Measurements from ENCODE around the gene BRINP3.

DNA sequence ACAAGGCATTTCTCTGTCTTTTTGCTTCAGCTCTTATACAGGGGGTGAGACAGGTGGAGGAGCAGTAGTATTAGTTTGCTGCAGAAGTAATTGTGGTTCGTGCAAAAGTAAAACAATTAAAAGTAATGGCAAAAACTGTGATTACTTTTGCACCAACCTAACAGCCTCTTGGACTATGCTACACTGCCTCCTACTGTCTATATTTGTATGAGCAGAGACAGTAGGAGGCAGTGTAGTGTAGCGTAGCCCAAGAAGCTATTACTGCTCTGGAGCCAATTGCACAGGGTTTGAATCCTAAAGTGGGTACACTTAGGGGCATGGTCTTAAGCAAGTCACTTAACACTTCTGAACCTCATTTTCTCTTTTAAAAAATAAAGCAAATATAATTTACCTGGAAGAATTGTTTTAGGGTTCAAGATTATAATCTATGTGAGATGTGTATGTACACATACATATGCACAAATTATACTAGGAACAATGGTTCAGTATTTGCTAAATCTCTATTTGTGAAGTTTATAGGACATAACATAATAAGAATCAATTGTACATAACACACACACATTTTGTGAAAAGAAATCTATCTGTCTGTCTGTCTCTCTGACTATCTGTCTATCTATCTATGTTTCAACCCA is 103.8 kb downstream of the BRINP3 start:
- no peak for TF ChIP-seq POLR2A (IDR thresholded peaks at IDR 0.05; ENCODE audit: low read depth, low read length)
- TF ChIP-seq POLR2AphosphoS5 (IDR thresholded peaks at IDR 0.05; ENCODE audit: insufficient read depth, low read depth, low read length) = no peak
- TF ChIP-seq, protein P1, sequence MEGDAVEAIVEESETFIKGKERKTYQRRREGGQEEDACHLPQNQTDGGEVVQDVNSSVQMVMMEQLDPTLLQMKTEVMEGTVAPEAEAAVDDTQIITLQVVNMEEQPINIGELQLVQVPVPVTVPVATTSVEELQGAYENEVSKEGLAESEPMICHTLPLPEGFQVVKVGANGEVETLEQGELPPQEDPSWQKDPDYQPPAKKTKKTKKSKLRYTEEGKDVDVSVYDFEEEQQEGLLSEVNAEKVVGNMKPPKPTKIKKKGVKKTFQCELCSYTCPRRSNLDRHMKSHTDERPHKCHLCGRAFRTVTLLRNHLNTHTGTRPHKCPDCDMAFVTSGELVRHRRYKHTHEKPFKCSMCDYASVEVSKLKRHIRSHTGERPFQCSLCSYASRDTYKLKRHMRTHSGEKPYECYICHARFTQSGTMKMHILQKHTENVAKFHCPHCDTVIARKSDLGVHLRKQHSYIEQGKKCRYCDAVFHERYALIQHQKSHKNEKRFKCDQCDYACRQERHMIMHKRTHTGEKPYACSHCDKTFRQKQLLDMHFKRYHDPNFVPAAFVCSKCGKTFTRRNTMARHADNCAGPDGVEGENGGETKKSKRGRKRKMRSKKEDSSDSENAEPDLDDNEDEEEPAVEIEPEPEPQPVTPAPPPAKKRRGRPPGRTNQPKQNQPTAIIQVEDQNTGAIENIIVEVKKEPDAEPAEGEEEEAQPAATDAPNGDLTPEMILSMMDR (IDR thresholded peaks at IDR 0.05; ENCODE audit: extremely low read depth in 1 of 2, insufficient read depth in 1 of 2, low read depth in 1 of 2, low read length in 2 of 2) = peak; percentile 35 to 57
- no peak for TF ChIP-seq JUN (IDR thresholded peaks at IDR 0.05; ENCODE audit: borderline replicate concordance, insufficient read depth, insufficient read length, low read depth)
- TF ChIP-seq, protein P2, sequence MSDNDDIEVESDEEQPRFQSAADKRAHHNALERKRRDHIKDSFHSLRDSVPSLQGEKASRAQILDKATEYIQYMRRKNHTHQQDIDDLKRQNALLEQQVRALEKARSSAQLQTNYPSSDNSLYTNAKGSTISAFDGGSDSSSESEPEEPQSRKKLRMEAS (IDR thresholded peaks at IDR 0.05; ENCODE audit: insufficient read depth, insufficient read length) = no peak
- no peak for TF ChIP-seq EZH2 (IDR thresholded peaks at IDR 0.05; ENCODE audit: borderline replicate concordance, low read depth, low read length, severe bottlenecking)
- no peak for TF ChIP-seq GATA2 (IDR thresholded peaks at IDR 0.05; ENCODE audit: insufficient read depth, insufficient read length, low read depth, low read length)
- TF ChIP-seq MYC (IDR thresholded peaks at IDR 0.05; ENCODE audit: low read depth, low read length) = no peak
- no peak for TF ChIP-seq FOS (IDR thresholded peaks at IDR 0.05; ENCODE audit: borderline replicate concordance, insufficient read depth, low read length)

All from endothelial cell of umbilical vein (primary cell).